ENCODE measurements around the gene NEAT1. TPM values are rescaled to one million over a fixed set of nuclear protein-coding genes. Genes with fewer than 3 reads are reported as not detected.

NEAT1 gene
- total and polyA plus RNA-seq, 9 of the 15 experiments (the other 6 are each of a cell fraction or from before 2014, with no cell fraction given) = 20.1 to 389 (median 62.8) TPM

GRCh38 chr11:65488273-65489034 is 65.9 kb downstream of the NEAT1 start (continued):
- TF ChIP-seq CTCF (IDR thresholded peaks at IDR 0.05 in 2 of 3, conservative IDR thresholded peaks at IDR 0.05 in 1 of 3; ENCODE audit: insufficient read depth in 2 of 3, low read depth in 1 of 3, low read length in 3 of 3) (no peak), ZNF354B (CRISPR knock-in tag; IDR thresholded peaks at IDR 0.05) (no peak), JUN (IDR thresholded peaks at IDR 0.05; ENCODE audit: borderline replicate concordance, low read depth, low read length) (peak; percentile 57; the same call in 1 of the 2 replicates), JUN (CRISPR knock-in tag; IDR thresholded peaks at IDR 0.05; ENCODE audit: borderline replicate concordance) (no peak), ZNF655 (CRISPR knock-in tag; IDR thresholded peaks at IDR 0.05) (no peak)

All from K562 (cell line).